HL-60 (cell line): Measurements from ENCODE around the gene ERBB4.

Experiments
- DNase-seq, 2 experiments: peaks; one replicate each; pipeline ENCODE4 v3.0.0-alpha.2; 2010 to 2020; ENCODE audit warnings: low read depth in 1 of 2, low spot score in 1 of 2
- H3K27ac ChIP-seq: fragments of 250-450 bp; sonication (Bioruptor Pico); replicated peaks from 2 replicates; pipeline ENCODE4 v1.5.1; 2020; ENCODE audit warnings: mild to moderate bottlenecking, moderate library complexity
- H3K27me3 ChIP-seq: fragments of 250-450 bp; sonication (Bioruptor Pico); 2 replicates; pipeline ENCODE4 v1.5.1; 2021; ENCODE audit warnings: mild to moderate bottlenecking, moderate library complexity; ENCODE audit not compliant: insufficient read depth, poor library complexity, severe bottlenecking
- H3K4me3 ChIP-seq: replicated peaks from 2 replicates; pipeline ENCODE4 v1.5.1; 2011; ENCODE audit warnings: mild to moderate bottlenecking, control low read depth, low read length; ENCODE audit not compliant: insufficient read depth
- CTCF ChIP-seq: IDR thresholded peaks from one replicate; pipeline ENCODE4 v1.5.1; 2011; ENCODE audit warnings: low read length, control low read depth, inconsistent platforms; ENCODE audit not compliant: insufficient read depth
- GABPA ChIP-seq: IDR thresholded peaks from 2 replicates; pipeline ENCODE4 v1.6.1; 2012; ENCODE audit warnings: low read depth
- POLR2AphosphoS5 ChIP-seq: IDR thresholded peaks from 2 replicates; pipeline ENCODE4 v1.6.1; 2012; ENCODE audit warnings: low read depth
- REST ChIP-seq: IDR thresholded peaks from 2 replicates; pipeline ENCODE4 v1.6.1; 2012; ENCODE audit warnings: low read depth; ENCODE audit not compliant: insufficient replicate concordance
- SPI1 ChIP-seq: IDR thresholded peaks from 2 replicates; pipeline ENCODE4 v1.6.1; 2012; ENCODE audit warnings: low read depth, mild to moderate bottlenecking, borderline replicate concordance

Gene ERBB4

GRCh38 chr2:212153923-212154322, 384.7 kb downstream of the ERBB4 start:
- Histone ChIP-seq H3K4me3 (no peak overlapping the region), H3K27ac (no peak overlapping the region), H3K27me3 (no peaks in the 10 kb centered on the region)
- no peak for DNase-seq
- TF ChIP-seq POLR2AphosphoS5 (no peak), CTCF (no peak), GABPA (no peak), REST (no peak), SPI1 (no peak)

- TF ChIP-seq GABPA (no peak), REST (no peak), POLR2AphosphoS5 (no peak), SPI1 (no peak), CTCF (no peak)
- Histone ChIP-seq H3K4me3 (no peak overlapping the region), H3K27ac (no peak overlapping the region), H3K27me3 (no peaks in the 10 kb centered on the region)
- DNase-seq = no peak
Measured at GRCh38 chr2:212147921-212148513, 390.6 kb downstream of the ERBB4 start.

GRCh38 chr2:212146416-212146815, 392.2 kb downstream of the ERBB4 start:
- no peak for DNase-seq
- no peak overlapping the region for H3K4me3 ChIP-seq
- TF ChIP-seq SPI1 = no peak
- no peak for TF ChIP-seq POLR2AphosphoS5
- TF ChIP-seq CTCF = no peak
- TF ChIP-seq GABPA = no peak
- TF ChIP-seq REST = no peak

More at GRCh38 chr2:212146416-212146815, 392.2 kb downstream of the ERBB4 start:
- no peaks in the 10 kb centered on the region for H3K27me3 ChIP-seq
- no peak overlapping the region for H3K27ac ChIP-seq
